Stimulated activated CD4-positive, alpha-beta T cell treated with anti-CD3 and anti-CD28 coated beads, Interleukin-12 subunit alpha, Interleukin-12 subunit beta, amount 100 ng/mL, for 4 hours (primary cell): Measurements from ENCODE around the gene ASB14.
"Not testable (repeated sequence)": the region's sequence is repeated elsewhere in the genome, so short reads cannot be mapped to it uniquely, and the experiment has no call there.

ENCODE experiments used
- DNase-seq: peaks from one replicate; pipeline ENCODE4 v3.0.0-alpha.2; 2020

The ASB14 gene

DNA sequence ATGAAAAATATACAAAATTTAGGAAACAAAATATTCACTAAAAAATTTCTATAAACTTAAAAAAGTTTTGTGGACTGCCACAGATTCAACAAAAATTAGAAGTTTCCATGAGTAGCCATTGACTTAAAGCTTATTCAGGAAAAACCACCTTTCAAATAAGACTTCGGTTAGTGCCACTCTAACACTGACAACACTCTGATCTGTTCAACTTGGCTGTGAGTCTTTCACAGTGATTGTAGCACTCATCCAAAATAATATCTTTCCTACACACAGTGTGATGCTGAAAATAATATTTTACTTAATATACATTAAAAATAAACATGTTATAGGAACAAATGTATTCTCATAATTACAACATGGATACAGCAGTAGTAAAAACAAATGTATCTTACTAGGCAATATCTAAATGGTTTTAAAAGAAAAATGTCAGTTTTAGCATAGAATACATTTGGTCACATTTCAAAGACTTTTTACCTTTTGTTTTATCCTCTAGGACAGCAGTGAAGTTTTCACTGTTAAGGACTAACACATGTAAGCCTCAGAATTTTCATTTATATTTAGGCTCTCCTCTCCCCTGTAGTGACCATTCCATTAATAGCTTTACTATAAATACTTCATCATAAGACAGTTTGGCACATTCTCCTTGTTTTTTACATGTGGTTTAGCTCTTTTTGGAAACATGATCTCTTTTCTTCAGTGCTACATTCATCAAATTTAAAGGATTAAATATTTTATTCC lies at the start of gene ASB14:
TSS of gene ASB14 (minus strand) at position 527 of the 738 bp plus-strand sequence. CDS start 652 bp downstream, outside the sequence.
- no peak for DNase-seq

- not testable (repeated sequence) for DNase-seq
Observed at GRCh38 chr3:57339071-57339642, 46.7 kb upstream of the ASB14 start.

- not testable (repeated sequence) for DNase-seq
Observed at GRCh38 chr3:57338272-57339070, 46.0 kb upstream of the ASB14 start.

DNA sequence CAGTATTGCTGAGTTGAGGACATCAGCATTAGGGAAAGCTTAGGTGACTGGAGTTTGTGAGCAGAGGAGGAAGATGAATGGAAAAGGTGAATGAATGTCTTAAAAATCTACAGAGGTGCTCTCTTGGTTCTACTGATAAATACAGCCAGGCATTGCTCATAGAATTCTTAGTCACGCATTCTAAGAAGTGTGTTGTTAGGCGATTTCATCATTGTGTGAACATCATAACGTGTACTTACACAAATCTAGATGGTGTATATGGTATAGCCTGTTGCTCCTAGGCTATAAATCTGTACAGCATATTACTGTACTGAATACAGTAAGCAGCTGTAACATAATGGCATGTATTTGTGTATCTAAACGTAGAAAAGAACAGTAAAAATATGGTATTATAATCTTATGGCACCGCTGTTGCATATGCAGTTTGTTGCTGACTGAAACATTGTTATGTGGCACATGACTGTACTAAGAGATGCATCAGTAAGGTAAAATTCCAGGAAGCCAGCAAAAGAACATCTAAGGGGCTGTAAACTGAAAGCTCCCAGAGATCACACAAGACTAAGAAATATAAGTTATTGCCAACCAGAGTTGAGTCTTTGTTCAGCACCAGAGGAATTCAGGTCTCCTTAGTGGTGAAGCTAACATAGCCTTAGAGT lies 42.9 kb upstream of the ASB14 start:
- DNase-seq: no peak

- DNase-seq: no peak
Observed at GRCh38 chr3:57331078-57331610, 38.7 kb upstream of the ASB14 start.

DNA sequence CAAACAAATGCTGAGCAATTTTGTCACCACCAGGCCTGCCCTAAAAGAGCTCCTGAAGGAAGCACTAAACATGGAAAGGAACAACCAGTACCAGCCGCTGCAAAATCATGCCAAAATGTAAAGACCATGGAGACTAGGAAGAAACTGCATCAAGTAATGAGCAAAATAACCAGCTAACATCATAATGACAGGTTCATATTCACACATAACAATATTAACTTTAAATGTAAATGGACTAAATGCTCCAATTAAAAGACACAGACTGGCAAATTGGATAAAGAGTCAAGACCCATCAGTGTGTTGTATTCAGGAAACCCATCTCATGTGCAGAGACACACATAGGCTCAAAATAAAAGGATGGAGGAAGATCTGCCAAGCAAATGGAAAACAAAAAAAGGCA lies 34.0 kb upstream of the ASB14 start:
- DNase-seq: not testable (repeated sequence)

DNA sequence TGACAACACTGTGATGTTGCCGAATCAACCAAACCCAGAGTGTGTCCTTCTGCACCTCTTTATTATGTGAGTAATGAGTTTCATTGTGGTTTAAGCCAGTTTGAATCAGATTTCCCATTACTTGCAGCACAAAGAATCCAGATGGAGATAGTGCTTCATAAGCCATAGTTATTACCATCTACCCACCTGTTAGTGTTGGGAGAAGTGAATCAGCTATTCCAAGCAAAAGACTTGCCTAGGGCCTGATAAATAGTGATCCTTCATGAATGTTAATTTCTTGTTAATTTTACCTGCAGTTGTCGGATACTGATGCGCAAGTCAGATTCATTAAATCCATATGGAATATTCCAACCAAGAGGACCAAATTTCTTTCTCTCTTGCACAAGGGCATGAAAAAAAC lies 21.7 kb upstream of the ASB14 start:
- no peak for DNase-seq

- DNase-seq: no peak
Observed at GRCh38 chr3:57309769-57310360, 17.4 kb upstream of the ASB14 start.

DNA sequence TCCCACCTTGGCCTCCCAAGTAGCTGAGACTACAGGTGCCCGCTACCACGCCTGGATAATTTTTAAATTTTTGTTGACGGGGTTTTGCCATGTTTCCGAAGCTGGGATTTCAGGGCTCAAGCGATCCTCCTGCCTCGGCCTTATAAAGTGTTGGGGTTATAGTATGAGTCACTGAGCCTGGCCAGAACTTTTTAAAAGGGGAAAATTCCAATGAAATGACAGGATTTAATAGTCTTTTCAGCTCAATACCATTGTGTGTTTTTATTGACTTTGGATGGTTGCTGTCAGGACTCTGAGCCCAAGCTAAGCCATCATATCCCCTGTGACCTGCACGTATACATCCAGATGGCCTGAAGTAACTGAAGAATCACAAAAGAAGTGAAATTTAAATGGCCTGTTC lies 11.0 kb upstream of the ASB14 start:
- not testable (repeated sequence) for DNase-seq

DNA sequence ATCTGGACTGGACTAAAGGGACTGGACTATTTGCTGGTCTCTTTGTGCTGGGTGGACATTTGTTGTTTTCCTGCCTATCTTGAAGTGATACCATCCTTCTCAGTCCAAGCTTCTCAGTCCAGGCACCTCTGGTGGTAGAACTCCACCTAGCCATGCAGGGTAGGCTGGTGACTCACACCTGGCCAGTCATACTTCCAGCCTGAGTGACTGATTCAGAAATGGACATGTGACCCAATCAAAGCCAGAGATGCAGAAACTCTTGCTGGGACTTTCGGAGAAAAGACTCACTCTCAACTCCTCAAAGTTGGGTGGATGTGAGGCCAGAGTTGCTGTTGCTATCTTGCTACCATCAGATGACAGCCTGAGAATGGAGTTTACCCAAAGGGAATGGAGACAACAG lies 5.6 kb upstream of the ASB14 start:
- no peak for DNase-seq

- no peak for DNase-seq
Observed at GRCh38 chr3:57292897-57293526, 527 bp upstream of the ASB14 start.

- no peak for DNase-seq
Observed at GRCh38 chr3:57288403-57288802, 4.1 kb downstream of the ASB14 start.

DNA sequence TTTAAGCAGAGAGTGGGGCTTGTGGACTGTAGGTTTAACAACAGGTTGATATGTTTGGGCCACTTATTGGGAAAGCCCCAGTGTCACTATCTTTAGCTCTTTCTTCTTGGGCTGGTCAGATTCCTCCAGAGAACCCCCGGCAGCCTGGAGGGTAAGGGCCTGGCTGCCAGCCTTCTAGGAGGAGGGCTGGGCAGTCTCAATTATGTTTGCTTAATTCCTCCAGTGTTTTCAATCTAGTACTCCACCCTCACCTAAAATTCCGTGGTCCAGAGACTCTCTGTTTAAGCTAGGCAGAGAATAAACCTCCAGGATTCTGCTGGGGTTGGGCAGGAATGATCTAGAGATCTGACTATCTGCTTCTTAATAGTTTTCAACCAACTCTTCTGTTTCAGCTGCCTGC lies 5.3 kb downstream of the ASB14 start:
- DNase-seq: no peak

- no peak for DNase-seq
Observed at GRCh38 chr3:57283334-57283733, 9.2 kb downstream of the ASB14 start.

DNA sequence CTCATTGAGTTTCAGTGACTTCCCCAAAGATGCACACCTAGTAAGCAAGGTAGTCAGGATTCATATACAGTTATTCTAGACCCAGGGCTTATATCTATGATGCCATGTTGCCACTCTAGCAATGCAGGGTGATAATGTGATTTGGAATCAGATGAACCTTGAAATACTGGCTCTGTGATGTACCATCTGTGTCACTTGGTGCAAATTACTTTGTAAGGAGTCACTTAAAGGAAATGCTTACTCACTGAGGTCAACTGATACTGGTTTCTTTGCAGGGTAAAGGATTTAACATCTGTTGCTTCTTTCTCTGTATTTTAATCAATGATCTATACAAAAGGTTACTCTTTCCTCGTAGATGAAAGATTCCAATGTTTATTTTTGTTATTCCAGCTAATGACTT lies 10.8 kb downstream of the ASB14 start:
- no peak for DNase-seq

GRCh38 chr3:57279685-57280084 lies 12.8 kb downstream of the ASB14 start:
- DNase-seq: no peak

- no peak for DNase-seq
Observed at GRCh38 chr3:57278237-57278636, 14.2 kb downstream of the ASB14 start.

- no peak for DNase-seq
Observed at GRCh38 chr3:57275393-57275792, 17.1 kb downstream of the ASB14 start.

- DNase-seq: no peak
Observed at GRCh38 chr3:57274845-57275244, 17.6 kb downstream of the ASB14 start.

- no peak for DNase-seq
Observed at GRCh38 chr3:57268416-57268815, 24.1 kb downstream of the ASB14 start.

GRCh38 chr3:57261929-57262328 lies 30.6 kb downstream of the ASB14 start:
- DNase-seq: no peak

GRCh38 chr3:57261119-57261518 lies 31.4 kb downstream of the ASB14 start:
- DNase-seq: no peak
